ENCODE data around the gene GFI1B.
A peak's percentile ranks its signal among the peaks of the same experiment; 100 is the strongest.

The GFI1B gene

DNA sequence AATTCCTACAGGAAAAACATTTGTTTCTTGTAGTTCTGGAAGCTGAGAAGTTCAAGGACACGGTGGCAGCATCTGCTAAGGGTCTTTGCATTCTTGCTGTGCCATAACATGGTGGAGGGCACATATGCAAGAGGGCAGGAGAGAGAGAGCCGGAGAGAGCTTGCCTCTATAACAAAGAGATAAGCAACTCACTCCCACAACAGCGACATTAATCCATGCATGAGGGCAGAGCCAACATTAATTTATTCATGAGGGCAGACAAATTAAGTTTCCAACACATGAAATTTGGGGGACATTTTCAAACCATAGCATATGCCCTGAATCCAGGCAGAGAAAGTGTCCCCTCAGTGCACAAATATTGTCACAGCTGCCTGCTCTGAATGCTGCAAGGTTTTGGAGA, 47.9 kb downstream of the GFI1B start:
- DNase-seq = no peak

- DNase-seq = no peak
Measured at GRCh38 chr9:133027134-133027533, 48.6 kb downstream of the GFI1B start.

GRCh38 chr9:133028221-133028620, 49.7 kb downstream of the GFI1B start:
- no peak for DNase-seq

- no peak for DNase-seq
Measured at GRCh38 chr9:133029994-133030316, 51.5 kb downstream of the GFI1B start.

- peak; percentile 94 for DNase-seq
Measured at GRCh38 chr9:133030317-133031129, 52.0 kb downstream of the GFI1B start, which contains the start of gene GTF3C5. Gene GTF3C5, plus strand, starts transcription at chr9:133030997. Its CDS starts 15 bp downstream, at chr9:133031012.

GRCh38 chr9:133031130-133031422, 52.6 kb downstream of the GFI1B start:
- DNase-seq = no peak

- no peak for DNase-seq
Measured at GRCh38 chr9:133031496-133031911, 53.0 kb downstream of the GFI1B start.

GRCh38 chr9:133032171-133032570, 53.7 kb downstream of the GFI1B start:
- no peak for DNase-seq

DNA sequence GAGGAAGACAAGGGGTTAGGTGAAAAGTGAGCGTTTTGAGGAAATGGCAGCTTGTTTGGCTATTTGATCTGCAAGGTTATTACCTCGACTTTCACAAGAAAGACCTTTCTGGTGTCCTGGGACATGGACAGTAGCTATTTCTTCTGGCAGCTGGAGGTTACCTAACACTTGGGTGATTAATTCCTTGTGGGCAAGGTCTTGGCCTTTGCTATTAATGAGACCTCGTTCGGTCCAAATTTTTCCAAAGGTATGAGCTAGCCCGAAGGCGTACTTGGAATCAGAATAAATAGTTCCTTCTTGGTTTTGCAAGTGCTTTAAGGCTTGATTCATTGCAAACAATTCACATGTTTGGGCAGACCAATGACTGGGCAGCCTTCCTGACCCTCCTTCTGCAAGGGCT, 57.2 kb downstream of the GFI1B start:
- DNase-seq = no peak

DNA sequence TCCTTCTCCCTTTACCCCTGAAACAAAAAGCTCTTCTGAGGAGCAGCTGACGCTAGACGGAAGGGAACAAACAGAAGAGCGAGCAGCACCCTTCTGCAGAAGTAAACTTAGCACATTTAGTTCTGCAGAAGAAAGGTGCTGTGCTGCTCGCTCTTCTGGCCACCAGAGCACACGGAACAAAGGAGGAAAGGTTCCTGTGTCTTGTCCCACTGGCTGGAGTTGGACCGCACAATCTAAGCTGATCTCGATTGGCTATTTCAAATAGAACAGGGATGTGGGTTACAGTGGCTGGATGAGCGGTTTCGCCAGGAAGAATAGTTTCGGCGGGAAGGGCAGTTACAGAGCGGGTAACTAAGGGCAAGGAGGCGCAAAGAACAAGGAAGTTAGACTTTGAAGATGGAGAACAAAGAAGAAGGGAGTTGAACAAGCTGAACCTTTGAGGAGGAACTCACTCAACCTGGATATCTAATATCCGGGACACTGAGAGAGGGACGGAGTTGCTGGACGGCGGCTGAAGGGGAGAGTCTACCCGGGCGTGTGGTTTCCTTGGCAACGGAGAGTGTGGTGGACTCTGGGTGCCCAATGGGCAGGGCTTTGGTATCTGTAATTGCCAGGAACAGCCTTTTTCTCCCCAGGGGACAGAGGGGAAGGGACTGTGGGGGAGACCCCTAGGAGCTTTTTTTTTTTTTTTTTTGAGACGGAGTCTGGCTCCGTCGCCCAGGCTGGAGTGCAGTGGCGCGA, 59.5 kb downstream of the GFI1B start:
- no peak for DNase-seq

- peak; percentile 37 for DNase-seq
Measured at GRCh38 chr9:133040892-133041479, 62.5 kb downstream of the GFI1B start.

All from CD4-positive, alpha-beta T cell treated with Interleukin-15 for 1 hour (primary cell).